IgD-negative memory B cell (primary cell): ENCODE data around the gene FBXO44. TPM values are rescaled to one million over a fixed set of nuclear protein-coding genes. Genes with fewer than 3 reads are reported as not detected.

Experiments used
- H3K27ac Mint-ChIP-seq, 3 donors: one replicate each; pipeline ENCODE4 v1.8.0; 2020 to 2022; ENCODE audit warnings: mild to moderate bottlenecking in 3 of 3, mixed read lengths in 3 of 3, moderate library complexity in 1 of 3
- H3K27me3 Mint-ChIP-seq: one replicate; pipeline ENCODE4 v1.8.0; 2021; ENCODE audit warnings: mixed read lengths
- H3K36me3 Mint-ChIP-seq: one replicate; pipeline ENCODE4 v1.8.0; 2020; ENCODE audit warnings: mild to moderate bottlenecking, mixed read lengths
- H3K4me1 Mint-ChIP-seq, 3 donors: one replicate each; pipeline ENCODE4 v1.8.0; 2020 to 2022; ENCODE audit warnings: mixed read lengths in 3 of 3, mild to moderate bottlenecking in 1 of 3
- H3K4me3 Mint-ChIP-seq, 4 donors: one replicate each; pipeline ENCODE4 v1.8.0; 2020 to 2022; ENCODE audit warnings: mild to moderate bottlenecking in 4 of 4, mixed read lengths in 4 of 4, moderate library complexity in 3 of 4
- H3K9me3 Mint-ChIP-seq, 3 donors: one replicate each; pipeline ENCODE4 v1.8.0; 2020 to 2021; ENCODE audit warnings: mixed read lengths in 3 of 3, mild to moderate bottlenecking in 1 of 3
- polyA plus RNA-seq: library from polyadenylated mRNA; unstranded; fragments of 300-500 nt; fragmentation: Illumina TruSeq; gene quantifications from one replicate; pipeline ENCODE4 v1.2.3, GENCODE V29; 2021

Gene FBXO44
- polyA plus RNA-seq, 1 donor from 2014 or later = 16.9 TPM

GRCh38 chr1:11697893-11698210 is 43.2 kb downstream of the FBXO44 start:
- peaks cover 3% of the 10 kb centered on the region for H3K36me3 Mint-ChIP-seq
- peak overlapping the region in 1 of 3 donors; percentile 82 for H3K27ac Mint-ChIP-seq

DNA sequence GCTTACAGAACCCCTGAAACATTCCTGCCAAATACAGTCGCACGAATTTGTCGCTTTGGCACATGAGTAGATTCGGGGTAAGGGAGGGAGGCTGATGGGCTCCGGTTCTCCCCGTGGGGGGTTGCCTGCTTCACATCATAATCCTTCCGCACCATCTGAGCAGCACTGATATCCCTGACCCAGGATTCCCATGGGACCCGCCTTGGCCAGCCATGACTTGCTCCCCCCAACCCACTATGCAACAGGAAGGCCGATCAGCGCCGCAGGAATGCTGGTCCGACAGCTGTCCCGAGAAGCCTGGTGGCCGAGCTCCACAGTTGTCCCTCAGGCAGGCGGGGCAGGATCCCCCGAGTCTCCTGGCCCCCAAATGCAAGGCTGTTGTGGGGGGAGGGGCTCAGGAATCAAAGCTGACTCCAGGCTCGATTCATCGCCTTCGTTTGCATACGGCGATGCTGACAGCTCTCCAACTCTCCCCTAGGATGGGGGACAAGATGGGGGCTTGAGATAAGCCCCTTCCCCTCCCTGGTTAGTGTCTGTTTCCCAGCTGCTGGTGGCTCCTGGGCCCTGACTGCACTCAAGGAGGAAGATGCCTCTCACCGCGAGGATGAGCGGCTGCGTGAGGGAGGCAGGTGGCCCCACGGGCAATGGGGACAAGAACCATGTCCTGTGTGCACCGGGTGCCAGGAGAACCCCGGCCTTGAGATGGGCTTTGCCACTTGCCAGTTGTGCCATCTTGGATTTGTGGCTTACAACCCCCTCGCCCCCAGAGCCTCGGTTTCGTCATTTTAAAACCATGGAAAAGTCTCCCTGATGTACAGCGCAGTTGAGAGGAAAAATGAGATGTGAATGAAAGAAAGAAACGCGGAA is 46.2 kb downstream of the FBXO44 start:
- no peak overlapping the region for H3K4me3 Mint-ChIP-seq
- H3K4me1 Mint-ChIP-seq = no peaks in the 10 kb centered on the region
- H3K27ac Mint-ChIP-seq = no peak overlapping the region
- H3K36me3 Mint-ChIP-seq = no peaks in the 10 kb centered on the region
- no peaks in the 10 kb centered on the region for H3K9me3 Mint-ChIP-seq
- H3K27me3 Mint-ChIP-seq = peaks cover 8% of the 10 kb centered on the region

More at GRCh38 chr1:11697893-11698210, 43.2 kb downstream of the FBXO44 start:
- H3K4me3 Mint-ChIP-seq = no peak overlapping the region
- H3K27me3 Mint-ChIP-seq = peaks cover 13% of the 10 kb centered on the region
- peaks cover 2 to 5% (median 4%) of the 10 kb centered on the region in 3 donors for H3K4me1 Mint-ChIP-seq
- H3K9me3 Mint-ChIP-seq = no peaks in the 10 kb centered on the region

- H3K27ac Mint-ChIP-seq = no peak overlapping the region
- H3K36me3 Mint-ChIP-seq = no peaks in the 10 kb centered on the region
- H3K9me3 Mint-ChIP-seq = no peaks in the 10 kb centered on the region
- H3K4me1 Mint-ChIP-seq = no peaks in the 10 kb centered on the region
- H3K27me3 Mint-ChIP-seq = peaks cover 8% of the 10 kb centered on the region
- no peak overlapping the region for H3K4me3 Mint-ChIP-seq
Measured at GRCh38 chr1:11701551-11701961, 46.9 kb downstream of the FBXO44 start.

GRCh38 chr1:11701981-11702803 is 47.5 kb downstream of the FBXO44 start:
- Mint-ChIP-seq H3K9me3 (no peaks in the 10 kb centered on the region), H3K4me3 (no peak overlapping the region), H3K27me3 (peaks cover 10% of the 10 kb centered on the region), H3K36me3 (no peaks in the 10 kb centered on the region), H3K4me1 (no peaks in the 10 kb centered on the region), H3K27ac (no peak overlapping the region)

GRCh38 chr1:11703357-11704193 is 48.9 kb downstream of the FBXO44 start:
- Mint-ChIP-seq H3K36me3 (no peaks in the 10 kb centered on the region), H3K4me1 (no peaks in the 10 kb centered on the region), H3K4me3 (no peak overlapping the region), H3K27me3 (peaks cover 8% of the 10 kb centered on the region), H3K27ac (peak overlapping the region in 1 of 3 donors; percentile 73), H3K9me3 (no peaks in the 10 kb centered on the region)

DNA sequence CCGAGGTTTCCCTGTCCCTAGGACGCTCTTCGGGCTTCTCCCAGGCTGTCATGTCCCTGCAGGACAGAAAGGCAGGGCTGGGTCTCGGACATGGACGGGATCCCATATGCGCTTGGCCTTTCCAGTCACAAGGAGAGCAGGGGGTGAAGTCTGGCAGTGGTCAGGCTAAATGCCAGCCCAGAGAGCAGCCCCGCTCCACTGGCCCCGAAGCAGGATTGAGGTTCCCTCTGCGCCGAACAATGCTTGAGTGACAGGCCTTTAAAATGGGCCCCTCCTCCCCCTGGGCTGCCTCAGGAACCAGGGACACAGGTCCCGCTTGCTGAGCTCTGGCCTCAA is 49.5 kb downstream of the FBXO44 start:
- H3K4me3 Mint-ChIP-seq = no peak overlapping the region

GRCh38 chr1:11704691-11705475 is 50.2 kb downstream of the FBXO44 start:
- peaks cover 0 to 1% (median 0%) of the 10 kb centered on the region in 3 donors for H3K9me3 Mint-ChIP-seq
- H3K4me1 Mint-ChIP-seq = no peaks in the 10 kb centered on the region
- H3K36me3 Mint-ChIP-seq = no peaks in the 10 kb centered on the region
- peaks cover 13% of the 10 kb centered on the region for H3K27me3 Mint-ChIP-seq
- no peak overlapping the region for H3K27ac Mint-ChIP-seq
- no peak overlapping the region for H3K4me3 Mint-ChIP-seq

More for the DNA sequence above, 49.5 kb downstream of the FBXO44 start:
- no peaks in the 10 kb centered on the region for H3K36me3 Mint-ChIP-seq
- H3K9me3 Mint-ChIP-seq = no peaks in the 10 kb centered on the region
- no peaks in the 10 kb centered on the region for H3K4me1 Mint-ChIP-seq
- H3K27me3 Mint-ChIP-seq = peaks cover 13% of the 10 kb centered on the region
- H3K27ac Mint-ChIP-seq = no peak overlapping the region

- Mint-ChIP-seq H3K36me3 (no peaks in the 10 kb centered on the region), H3K27me3 (peaks cover 13% of the 10 kb centered on the region), H3K9me3 (peaks cover 0 to 2% (median 0%) of the 10 kb centered on the region in 3 donors), H3K27ac (no peak overlapping the region), H3K4me1 (no peaks in the 10 kb centered on the region), H3K4me3 (no peak overlapping the region)
Measured at GRCh38 chr1:11705596-11705995, 50.9 kb downstream of the FBXO44 start.

DNA sequence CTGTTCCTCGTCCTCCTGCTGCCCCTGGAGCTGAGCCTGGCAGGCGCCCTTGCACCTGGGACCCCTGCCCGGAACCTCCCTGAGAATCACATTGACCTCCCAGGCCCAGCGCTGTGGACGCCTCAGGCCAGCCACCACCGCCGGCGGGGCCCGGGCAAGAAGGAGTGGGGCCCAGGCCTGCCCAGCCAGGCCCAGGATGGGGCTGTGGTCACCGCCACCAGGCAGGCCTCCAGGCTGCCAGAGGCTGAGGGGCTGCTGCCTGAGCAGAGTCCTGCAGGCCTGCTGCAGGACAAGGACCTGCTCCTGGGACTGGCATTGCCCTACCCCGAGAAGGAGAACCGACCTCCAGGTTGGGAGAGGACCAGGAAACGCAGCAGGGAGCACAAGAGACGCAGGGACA is 51.6 kb downstream of the FBXO44 start:
- H3K9me3 Mint-ChIP-seq = peaks cover 0 to 2% (median 0%) of the 10 kb centered on the region in 3 donors
- no peaks in the 10 kb centered on the region for H3K4me1 Mint-ChIP-seq
- H3K27me3 Mint-ChIP-seq = peaks cover 13% of the 10 kb centered on the region
- H3K27ac Mint-ChIP-seq = no peak overlapping the region
- H3K36me3 Mint-ChIP-seq = no peaks in the 10 kb centered on the region
- no peak overlapping the region for H3K4me3 Mint-ChIP-seq

- Mint-ChIP-seq H3K4me3 (no peak overlapping the region), H3K27ac (no peak overlapping the region), H3K36me3 (no peaks in the 10 kb centered on the region), H3K27me3 (peaks cover 13% of the 10 kb centered on the region), H3K9me3 (peaks cover 0 to 2% (median 0%) of the 10 kb centered on the region in 3 donors), H3K4me1 (no peaks in the 10 kb centered on the region)
Measured at GRCh38 chr1:11707621-11708276, 53.1 kb downstream of the FBXO44 start.

DNA sequence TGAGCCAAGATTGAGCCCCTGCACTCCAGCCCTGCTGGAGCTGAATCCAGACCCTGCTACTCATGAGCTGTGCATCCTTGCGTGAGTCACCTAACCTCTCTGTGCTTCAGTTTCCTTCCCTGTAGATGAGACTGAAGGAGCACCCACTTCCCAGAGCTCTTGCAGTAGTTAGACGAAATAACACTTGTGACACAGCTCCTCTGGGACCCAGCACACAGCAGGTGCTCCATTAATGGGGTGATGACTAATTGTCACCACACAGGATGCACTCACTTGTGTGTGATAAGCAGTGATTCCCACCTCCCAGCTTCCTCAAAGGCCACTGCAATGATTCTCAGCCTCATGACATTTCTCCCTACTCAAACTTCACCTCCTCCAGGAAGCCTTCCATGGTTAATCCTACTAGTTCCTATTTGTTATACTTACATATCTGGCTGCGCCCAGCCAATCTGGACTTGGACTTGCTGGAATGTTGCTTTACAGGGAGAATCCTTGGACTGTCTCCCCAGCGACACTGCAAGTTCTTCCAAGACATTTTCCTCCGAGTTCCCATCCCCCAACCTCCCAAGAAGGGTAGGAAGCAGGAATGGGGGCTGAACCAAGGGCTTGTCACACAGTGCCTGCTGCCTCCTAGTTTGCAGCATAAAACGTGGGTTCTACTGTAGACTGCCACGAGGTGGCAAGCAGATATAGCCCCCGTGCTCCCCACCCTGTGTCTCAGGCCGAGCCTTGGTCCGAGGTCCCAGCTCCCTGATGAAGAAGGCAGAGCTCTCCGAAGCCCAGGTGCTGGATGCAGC is 54.1 kb downstream of the FBXO44 start:
- H3K27me3 Mint-ChIP-seq = peaks cover 8% of the 10 kb centered on the region
- H3K4me1 Mint-ChIP-seq = no peaks in the 10 kb centered on the region
- H3K4me3 Mint-ChIP-seq = no peak overlapping the region
- no peak overlapping the region for H3K27ac Mint-ChIP-seq
- peaks cover 0 to 2% (median 0%) of the 10 kb centered on the region in 3 donors for H3K9me3 Mint-ChIP-seq
- H3K36me3 Mint-ChIP-seq = no peaks in the 10 kb centered on the region

DNA sequence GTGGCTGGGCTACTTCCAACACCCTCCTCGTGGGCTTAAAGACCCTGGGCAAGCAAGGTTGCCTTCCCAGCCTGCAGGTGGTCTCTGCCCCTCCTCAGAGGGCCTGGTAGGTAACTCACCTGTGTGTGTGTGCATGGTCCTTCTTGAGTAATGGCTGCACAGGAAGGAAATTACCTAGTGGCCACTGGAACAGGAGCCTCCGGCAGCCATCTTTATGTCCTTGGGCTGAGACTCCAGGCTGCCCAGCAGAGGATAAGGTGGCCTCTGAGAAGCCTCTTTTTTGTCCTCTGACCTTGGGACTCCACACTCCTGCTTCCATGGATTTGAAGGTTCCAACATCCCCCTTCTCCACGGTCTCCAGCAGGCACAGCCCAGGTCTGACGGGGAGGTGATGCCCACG is 56.8 kb downstream of the FBXO44 start:
- H3K36me3 Mint-ChIP-seq = no peaks in the 10 kb centered on the region
- peaks cover 0 to 2% (median 0%) of the 10 kb centered on the region in 3 donors for H3K9me3 Mint-ChIP-seq
- peaks cover 8% of the 10 kb centered on the region for H3K27me3 Mint-ChIP-seq
- H3K4me1 Mint-ChIP-seq = peaks cover 0 to 3% (median 0%) of the 10 kb centered on the region in 3 donors
- H3K27ac Mint-ChIP-seq = no peak overlapping the region
- no peak overlapping the region for H3K4me3 Mint-ChIP-seq

GRCh38 chr1:11712285-11712684 is 57.6 kb downstream of the FBXO44 start:
- H3K27me3 Mint-ChIP-seq = peaks cover 6% of the 10 kb centered on the region
- H3K9me3 Mint-ChIP-seq = peaks cover 0 to 2% (median 0%) of the 10 kb centered on the region in 3 donors

More at GRCh38 chr1:11712285-11712684, 57.6 kb downstream of the FBXO44 start:
- Mint-ChIP-seq H3K27ac (no peak overlapping the region), H3K36me3 (no peaks in the 10 kb centered on the region), H3K4me3 (no peak overlapping the region), H3K4me1 (peaks cover 0 to 3% (median 0%) of the 10 kb centered on the region in 3 donors)
